Mucosa of gallbladder (tissue), 1 donor: ENCODE measurements around the gene SDCCAG8. TPM values are rescaled to one million over a fixed set of nuclear protein-coding genes. Genes with fewer than 3 reads are reported as not detected.

Experiments used
- DNase-seq: peaks from one replicate; pipeline ENCODE4 v3.0.0-alpha.2; 2020; ENCODE audit warnings: low spot score
- total RNA-seq: library from RNA; stranded (reverse); gene quantifications from one replicate; pipeline ENCODE4 v1.2.1, GENCODE V29; 2021
- donor health status: DM: no; HTN: no; CAD: no.

SDCCAG8 gene
- total RNA-seq, 1 donor from 2014 or later = 46.1 TPM

- DNase-seq = no peak
Measured at GRCh38 chr1:243281672-243282071, 25.8 kb downstream of the SDCCAG8 start.

GRCh38 chr1:243286409-243287122, 30.7 kb downstream of the SDCCAG8 start:
- DNase-seq = no peak

DNA sequence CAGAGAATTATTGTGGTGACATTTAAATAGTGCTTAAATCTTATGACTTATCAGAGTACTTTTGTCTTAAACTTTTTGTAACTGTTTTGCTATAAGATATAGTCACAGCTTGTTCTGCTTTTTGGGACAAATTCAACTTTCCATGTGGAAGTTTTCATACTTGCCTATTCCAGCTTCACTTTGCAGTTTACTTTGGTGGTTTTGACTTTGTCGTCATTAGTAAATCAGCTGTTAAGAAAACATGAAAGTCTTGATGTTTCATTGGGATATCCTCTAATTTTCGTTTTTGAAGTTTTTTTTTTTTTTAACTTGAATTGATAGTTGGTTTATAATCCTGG, 31.3 kb downstream of the SDCCAG8 start:
- DNase-seq = no peak

- DNase-seq = no peak
Measured at GRCh38 chr1:243287652-243288051, 31.8 kb downstream of the SDCCAG8 start.

- DNase-seq = no peak
Measured at GRCh38 chr1:243288062-243288461, 32.2 kb downstream of the SDCCAG8 start.

DNA sequence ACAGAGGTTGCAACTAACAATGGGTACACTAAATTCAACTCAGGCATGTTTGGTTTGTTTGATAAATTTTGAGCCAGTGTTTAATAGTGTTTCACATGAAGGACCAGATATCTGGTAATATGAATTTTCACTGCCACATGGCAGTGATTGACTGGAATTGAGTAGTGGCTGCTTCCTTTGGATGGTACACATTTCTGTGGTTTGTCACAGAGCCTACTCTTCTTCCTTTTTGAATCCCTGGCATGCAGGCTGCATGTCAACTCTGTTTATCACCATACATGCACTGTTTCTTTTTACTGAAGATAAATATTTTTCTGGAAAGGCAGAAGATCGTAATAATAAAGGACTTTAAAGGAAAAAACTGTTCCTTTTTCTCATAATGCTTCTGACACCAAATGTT, 35.5 kb downstream of the SDCCAG8 start:
- no peak for DNase-seq

GRCh38 chr1:243292117-243292516, 36.3 kb downstream of the SDCCAG8 start:
- no peak for DNase-seq

DNA sequence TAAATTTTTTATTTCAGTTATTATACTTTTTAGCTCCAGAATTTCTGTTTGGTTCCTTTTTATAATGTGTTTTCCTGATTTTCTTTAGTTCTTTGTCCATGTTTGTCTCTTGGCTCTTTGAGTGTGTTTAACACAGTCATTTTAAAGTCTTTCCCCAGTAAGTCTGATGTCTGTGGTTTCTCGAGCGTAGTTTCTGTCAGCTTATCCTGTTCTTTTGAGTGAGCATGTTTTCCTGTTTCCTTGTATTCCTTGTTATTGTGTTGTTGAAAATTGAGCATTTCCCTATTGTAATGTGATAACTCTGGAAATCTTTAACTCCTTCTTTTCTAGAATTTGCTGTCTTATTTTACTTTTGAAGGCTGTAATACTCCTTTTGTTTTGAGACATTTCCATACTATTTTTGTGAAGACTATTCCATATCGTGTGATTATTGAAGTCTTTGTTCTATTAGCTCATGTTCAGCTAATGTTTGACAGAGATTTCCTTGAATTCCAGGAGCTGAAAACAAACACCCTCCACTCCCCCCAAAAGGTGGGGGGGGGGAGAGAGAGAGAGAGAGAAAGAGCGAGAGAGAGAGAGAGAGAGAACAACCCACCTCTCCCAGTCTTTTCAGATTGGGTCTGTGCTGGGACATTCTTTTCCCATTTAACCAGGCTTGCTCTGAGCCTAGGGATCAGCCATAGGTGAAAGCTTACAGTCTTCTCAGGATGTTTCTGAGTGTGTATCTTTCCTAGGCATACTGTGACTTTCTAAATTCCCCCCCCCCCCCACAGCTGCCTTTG, 38.3 kb downstream of the SDCCAG8 start:
- DNase-seq = no peak

- DNase-seq = no peak
Measured at GRCh38 chr1:243294723-243295121, 38.9 kb downstream of the SDCCAG8 start.

DNA sequence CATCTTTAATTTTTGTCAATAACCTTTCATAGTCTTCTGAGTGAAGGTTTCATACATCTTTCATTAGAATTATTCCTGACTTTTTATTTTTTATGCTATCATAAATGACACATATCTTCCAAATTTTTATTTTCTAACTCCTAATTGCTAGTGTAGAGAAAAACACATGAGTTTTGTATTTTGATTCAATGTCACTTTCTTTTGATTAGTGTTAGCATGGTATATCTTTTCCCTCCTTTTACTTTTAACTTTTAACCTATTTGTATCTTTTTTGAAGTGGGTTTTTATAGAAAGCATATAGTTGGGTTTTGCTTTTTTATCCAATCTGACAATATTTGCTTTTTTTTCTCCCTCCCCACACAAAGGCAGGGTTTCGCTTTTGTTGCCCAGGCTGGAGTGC, 43.2 kb downstream of the SDCCAG8 start:
- DNase-seq = no peak

- DNase-seq = no peak
Measured at GRCh38 chr1:243301059-243301458, 45.2 kb downstream of the SDCCAG8 start.

DNA sequence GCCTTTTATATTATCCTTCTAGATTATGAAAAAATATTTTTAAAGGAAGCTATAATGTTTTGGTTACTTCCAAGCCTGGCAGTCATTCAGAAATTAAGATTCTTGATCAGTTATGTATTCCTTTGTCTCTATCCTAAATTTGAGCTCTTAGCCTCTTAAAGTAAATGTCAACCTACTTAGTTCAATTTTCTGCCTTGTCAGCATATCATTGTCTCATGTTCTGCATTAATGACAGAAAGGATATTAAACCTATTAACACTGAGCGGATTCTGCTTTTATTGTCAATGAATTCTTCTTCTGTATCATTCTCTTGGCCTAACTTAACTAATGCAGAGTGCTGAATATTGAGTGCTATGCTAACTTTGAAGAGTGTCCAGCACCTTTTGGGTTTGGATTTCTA, 56.0 kb downstream of the SDCCAG8 start:
- no peak for DNase-seq

- no peak for DNase-seq
Measured at GRCh38 chr1:243312952-243313634, 57.3 kb downstream of the SDCCAG8 start.

DNA sequence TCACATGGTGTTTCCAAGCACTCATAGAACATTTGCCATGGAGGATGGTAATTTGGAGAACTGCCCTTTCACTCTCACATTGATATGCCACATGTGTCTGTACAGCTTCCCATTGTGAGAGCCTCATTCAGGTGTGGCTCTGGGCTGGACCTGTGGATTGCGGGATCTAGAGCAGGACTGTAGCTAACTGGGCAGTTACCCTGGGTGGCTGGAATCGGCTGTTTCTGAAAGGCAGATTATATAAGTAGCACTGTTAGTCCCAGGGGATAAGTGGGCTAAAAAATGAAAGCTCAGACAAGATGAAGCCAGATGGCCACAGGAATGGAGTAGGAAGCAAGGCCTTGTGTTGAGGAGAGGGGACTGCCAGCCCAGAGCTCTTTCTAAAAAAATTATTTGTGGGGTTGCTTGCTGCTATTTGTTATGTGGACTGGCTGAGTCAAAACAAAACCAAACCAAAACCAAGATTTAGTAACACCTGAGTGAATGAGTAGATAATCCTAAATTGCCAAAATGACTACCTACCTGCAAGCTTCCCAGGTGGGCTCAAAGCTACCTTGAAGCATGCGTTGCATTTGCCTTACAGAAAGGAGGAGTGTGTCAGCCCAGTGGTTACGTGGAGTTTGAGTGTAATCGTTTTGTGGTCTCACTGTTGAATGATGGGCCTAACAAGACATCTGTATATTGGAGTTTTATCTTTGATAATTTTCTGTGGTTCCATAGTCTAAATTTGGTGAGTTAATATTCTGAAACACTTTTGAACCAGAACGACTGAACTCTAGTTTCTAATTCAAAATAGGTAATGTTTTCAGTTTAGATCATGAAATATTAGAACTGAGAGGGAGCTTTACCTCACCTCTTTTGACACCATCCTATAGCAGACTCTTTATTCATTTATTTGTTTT, 58.0 kb downstream of the SDCCAG8 start:
- no peak for DNase-seq

DNA sequence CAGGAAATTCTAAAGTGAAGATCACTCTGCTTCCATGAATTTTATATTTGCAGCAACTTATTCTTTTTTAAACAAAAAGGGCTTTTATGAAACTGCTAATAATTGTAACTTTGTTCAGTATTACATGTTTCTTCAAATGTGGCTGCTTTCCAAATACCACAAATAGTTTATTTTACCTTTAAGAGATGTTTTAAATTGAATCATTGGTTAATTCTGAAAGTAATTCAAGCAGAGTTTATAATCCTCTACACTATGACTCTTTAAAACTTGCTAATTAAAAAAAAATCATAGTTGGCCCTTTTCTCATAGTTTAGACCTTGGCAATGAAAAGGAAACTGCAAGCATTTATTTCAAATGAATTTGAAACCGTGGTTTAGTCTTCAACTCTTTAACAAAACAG, 59.6 kb downstream of the SDCCAG8 start:
- no peak for DNase-seq

GRCh38 chr1:243315893-243316292, 60.1 kb downstream of the SDCCAG8 start:
- DNase-seq = no peak

- no peak for DNase-seq
Measured at GRCh38 chr1:243316366-243316989, 60.6 kb downstream of the SDCCAG8 start.

DNA sequence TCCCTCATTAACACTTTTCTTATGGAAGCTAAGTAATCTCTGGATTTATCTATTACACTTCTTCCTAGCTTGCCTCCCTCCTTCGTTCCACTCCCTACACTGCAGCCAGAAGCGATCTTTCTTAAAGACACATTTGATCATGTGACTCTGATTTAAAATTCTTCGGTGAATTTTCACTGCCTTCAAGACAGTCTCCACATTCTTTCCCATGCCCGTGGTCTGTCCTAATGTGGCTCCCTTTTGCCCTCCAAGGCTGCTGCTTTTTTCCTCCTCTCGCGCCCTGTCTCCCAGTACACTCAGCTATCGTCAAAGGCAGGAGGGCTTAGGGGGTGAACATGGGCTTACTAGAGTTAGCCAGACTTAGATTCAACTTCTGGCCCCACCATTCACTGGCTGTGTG, 64.4 kb downstream of the SDCCAG8 start:
- DNase-seq = no peak

- no peak for DNase-seq
Measured at GRCh38 chr1:243322326-243322725, 66.5 kb downstream of the SDCCAG8 start.

DNA sequence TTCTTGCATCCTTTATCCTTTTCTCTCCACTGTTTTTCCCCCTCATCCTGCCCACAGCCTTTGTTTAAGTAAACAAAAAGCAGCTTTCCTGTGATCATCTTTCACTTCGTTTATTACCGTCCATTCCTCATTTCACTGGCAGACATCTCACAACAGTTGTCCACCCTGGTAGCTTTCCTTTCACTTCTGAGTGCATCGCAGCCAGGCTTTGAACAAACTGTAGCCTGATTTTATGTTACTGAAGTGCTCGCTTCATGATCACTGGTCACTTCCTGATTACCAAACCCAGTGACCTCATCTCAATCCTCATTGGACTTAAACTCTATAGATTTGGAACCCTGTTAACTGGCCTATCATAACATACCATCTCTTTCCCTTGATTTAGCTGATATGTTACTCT, 67.7 kb downstream of the SDCCAG8 start:
- DNase-seq = no peak

GRCh38 chr1:243325305-243325890, 69.6 kb downstream of the SDCCAG8 start:
- no peak for DNase-seq
